Measurements from ENCODE around the gene FBXO10.
"Not testable (repeated sequence)": the region's sequence is repeated elsewhere in the genome, so short reads cannot be mapped to it uniquely, and the experiment has no call there.

Gene FBXO10

DNA sequence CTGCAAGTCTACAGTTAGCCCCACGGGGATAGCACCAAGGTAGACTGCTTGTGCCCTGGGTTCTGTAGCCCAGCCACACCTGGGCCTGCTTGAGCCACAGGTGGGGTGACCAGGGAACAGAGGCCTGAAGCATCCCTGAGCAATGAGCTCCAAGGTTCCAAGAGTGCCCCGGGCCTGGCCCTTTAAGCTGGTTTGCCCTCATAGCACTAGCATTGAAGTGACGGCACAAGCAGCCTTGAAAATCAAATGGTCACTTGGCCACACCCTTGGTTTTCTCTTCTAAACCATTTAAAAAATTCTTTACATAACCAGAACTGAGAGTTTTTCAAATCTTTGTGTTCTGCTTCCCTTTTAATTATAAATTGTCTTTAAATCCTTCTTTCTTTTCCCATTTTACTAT is 24.7 kb downstream of the FBXO10 start:
- DNase-seq (ENCODE audit: low read depth): no peak

DNA sequence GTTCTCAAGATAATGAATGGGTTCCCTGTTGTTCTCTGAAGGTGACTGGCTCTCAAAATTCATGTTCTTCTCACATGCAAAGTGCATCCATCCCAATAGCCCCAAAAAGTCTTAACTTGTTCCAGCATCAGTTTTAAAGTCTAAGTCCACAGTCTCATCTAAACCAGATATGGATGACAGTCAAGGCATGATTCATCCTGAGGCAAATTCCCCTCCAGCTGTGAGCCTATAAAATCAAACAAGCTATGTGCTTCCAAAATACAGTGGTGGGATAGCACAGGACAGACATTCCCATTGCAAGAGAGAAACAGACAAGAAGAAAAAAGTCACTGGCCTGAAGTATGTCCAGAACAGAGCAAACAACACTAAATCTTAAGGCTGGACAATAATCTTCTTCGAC is 25.4 kb downstream of the FBXO10 start:
- no peak for DNase-seq (ENCODE audit: low read depth)

DNA sequence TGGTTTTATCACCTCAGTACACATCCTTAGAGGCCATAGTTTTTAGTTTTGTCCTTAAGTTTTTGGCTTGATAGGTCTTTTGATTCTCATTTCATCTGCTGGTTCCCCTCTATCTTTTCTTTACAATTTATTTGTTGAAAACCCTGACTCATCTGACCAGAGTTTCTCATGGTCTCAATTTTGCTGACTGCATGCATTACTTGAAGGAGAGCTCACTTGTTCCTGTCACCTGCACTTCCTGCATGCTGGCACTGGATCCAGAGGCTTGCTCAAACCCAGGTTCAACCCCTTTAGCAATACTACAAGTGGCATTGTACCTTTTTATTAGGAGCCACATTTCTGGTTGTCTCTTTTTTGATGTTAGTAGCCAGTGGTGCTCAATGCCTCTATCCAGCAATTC is 26.7 kb downstream of the FBXO10 start:
- DNase-seq (ENCODE audit: low read depth): no peak

DNA sequence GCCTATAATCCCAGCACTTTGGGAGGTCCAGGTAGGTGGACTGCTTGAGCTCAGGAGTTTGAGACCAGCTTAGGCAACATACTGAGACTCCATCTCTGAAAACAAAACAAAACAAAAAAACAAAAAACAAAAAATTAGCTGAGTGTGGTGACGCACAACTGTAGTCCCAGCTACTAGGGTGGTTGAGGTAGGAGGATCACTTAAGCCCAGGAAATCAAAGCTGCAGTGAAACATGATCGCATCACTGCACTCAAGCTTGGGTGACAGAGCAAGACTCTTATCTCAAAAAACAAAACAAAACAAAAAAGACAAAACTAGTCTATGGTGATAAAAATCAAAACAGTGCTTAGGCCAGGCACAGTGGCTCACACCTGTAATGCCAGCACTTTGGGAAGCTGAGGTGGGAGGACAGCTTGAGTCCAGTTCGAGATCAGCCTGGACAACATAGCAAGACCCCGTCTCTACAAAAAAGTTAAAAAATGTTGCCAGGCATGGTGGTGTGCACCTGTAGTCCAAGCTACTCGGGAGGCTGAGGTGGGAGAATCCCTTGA is 28.8 kb downstream of the FBXO10 start:
- no peak for DNase-seq (ENCODE audit: low read depth)

DNA sequence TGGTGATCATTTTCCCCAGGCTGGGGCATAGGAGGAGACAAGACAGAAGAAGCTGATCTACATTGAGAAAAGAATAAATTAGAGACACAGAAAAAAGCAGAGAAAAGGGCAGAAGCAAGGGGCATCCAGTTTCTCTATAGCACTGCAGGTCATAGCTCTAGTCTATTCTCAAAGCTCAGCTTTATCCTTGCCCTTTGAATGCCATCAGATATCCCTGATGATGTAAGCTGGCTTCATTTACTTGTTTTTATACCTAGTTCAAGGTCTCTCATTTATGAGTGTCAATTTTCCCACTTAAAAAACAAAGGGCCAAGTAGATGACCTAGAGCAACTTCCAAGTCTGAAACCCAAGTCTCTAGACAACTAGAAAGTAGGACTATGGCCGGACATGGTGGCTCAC is 32.7 kb downstream of the FBXO10 start:
- no peak for DNase-seq (ENCODE audit: low read depth)

DNA sequence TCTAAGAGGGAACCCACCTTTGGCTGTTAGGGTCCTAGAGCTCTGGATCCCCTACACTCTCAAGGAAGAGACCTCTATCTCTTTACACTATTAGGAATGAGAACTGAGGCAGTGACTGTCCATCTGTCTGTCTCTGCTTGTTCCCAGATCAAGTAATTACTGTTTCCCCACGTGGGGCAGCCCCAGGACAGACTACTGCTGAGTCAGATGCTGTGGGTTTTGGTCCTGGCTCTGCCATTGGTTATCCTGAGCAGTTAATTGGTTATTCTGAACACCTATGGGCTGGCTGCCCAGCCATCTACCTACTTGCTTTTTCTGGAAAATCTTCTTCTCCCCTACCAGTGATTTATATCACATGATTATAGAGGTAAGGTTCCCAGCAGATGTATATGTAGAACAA is 33.3 kb downstream of the FBXO10 start:
- no peak for DNase-seq (ENCODE audit: low read depth)

DNA sequence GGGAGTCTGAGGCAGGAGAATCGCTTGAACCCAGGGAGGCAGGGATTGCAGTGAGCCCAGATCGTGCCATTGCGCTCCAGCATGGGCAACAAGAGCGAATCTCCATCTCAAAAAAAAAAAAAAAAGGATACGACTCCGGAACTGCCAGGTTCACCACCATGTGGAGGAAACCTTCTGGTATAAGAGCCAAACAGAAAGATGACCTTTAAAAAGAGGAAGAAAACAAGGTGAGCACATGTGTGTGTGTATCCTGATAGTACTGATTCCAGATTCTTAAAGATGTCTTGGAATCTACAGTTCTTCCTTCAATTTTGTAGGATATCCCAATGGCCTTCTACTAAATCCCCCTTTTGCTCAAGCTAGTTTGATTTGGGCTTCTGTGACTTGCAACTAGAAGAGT is 33.7 kb downstream of the FBXO10 start:
- no peak for DNase-seq (ENCODE audit: low read depth)

DNA sequence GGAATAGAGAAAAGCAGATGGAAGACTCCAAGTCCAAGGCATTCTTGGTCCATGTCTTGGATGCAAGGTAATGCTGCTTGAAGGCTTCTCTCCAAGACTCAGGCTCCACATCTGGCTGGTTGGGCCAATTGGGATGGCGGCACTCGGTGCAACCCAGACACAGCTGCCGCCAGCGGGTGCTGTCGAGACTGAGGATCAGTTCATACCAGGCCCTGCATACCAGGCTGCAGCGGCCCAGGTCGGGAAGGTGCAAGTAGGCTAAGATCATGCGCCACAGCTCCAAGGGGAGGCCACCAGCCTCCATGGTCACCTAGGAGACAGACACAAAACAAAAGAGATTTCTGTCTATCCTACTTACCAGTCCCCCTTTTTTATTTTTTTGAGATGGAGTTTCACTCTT is 34.7 kb downstream of the FBXO10 start:
- no peak for DNase-seq (ENCODE audit: low read depth)

DNA sequence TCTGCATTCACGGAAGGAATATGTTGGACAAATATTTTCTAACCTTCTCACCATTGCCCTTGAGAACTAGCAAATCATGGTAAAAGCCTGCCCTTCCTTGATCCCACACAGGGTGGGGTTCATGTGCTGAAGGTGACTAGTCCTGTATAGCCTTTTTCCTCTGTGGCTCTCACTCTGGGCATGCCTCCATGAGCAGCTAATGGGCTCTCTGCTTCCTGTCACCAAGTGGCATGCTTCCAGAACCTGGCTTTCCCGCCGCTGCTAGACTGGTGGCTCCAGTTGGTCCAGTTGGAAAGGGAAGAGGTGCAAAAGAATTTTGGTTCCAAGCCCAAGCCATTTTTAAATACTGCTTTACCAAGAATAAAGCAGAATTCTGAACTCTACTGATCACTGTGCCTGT is 35.5 kb downstream of the FBXO10 start:
- no peak for DNase-seq (ENCODE audit: low read depth)

DNA sequence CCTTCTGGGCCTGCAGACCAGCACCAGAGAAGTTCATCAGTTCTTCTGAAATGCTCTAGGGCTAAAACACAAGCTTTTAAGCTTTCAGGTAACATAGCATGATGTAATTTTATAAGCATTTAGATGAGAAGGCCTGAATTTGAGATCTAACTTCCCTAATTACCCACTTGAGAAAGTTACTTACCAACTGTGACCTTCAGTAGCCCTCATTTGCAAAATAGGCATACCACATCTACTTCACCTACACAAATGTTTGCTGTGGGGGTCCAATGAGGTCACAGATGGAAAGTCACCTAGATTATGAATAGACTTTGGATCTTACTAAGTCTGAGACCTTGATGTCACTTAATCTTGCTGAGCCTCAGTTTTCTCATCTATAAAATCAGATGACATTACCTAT is 36.5 kb downstream of the FBXO10 start:
- DNase-seq (ENCODE audit: low read depth): no peak

DNA sequence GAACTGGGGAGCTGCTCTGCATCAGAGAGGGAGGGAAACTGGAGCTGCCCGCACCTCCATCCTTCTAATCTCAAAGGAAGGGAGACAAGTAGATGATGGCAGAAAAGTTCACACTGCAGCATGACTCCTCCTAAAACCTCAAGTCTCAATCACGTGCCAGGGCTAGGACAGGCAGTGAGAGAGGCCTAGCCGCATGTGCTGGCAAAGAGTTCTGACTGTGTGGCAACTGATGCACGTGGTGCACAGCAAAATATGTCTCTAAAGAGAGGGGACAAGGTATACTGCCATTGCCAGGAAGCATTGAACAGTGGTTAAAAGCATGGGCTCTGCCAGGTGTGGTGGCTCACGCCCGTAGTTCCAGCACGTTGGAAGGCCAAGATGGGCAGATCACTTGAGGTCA is 38.1 kb downstream of the FBXO10 start:
- DNase-seq (ENCODE audit: low read depth): no peak

DNA sequence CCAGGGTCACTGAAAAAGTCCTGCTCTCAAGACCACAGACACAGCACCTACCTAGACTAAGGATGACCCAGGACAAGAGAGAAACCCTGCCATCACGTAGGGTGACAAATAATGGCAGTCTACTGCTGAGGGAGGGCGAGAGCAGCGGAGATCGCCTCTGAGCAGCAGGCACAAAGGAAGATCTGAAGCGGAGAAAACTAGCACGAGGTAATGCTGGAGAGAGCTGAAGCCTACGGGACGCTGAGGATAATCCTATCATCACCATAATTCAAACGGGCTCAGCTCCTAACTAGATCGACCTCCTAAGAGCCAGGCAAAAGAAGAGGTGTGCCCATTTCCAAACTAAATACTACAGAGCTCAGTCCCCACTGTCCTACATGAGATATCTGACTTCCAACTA is 41.3 kb downstream of the FBXO10 start:
- no peak for DNase-seq (ENCODE audit: low read depth)

DNA sequence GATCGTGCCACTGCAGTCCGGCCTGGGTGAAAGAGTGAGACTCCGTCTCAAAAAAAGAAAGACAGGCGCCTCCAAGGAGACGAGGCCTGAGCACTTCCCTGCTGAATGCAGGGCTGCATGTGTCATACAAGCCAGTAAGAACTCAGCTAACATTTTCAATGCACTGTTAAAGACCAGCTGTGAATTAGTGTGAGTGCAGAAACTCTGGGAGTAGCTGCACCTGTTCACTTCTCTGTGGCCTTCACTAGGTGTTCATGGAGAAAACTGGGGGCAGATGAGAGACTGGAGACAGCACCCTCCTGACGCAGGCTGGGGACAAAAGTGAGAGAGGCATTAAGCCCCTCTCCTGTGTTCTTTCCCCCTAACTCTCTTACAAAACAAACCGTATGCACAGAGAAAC is 41.8 kb downstream of the FBXO10 start:
- DNase-seq (ENCODE audit: low read depth): no peak

DNA sequence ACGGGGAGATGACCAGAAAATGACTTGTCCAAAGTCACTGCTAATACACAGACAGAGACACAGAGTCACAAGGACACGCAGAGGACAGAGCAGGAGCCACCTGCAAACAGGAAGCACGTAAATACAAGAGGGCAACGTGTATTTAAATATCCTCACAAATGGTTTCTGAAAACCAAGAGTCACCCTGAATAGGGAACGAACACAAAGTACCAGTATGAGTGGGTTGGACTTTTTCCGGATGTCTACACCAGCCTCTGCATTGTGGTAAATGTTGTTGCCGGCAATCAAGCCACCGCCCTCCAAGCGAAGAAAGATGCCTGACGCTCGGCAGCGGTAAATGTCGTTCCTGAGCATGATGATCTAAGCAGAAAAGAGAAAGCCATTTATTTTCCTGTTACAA is 44.5 kb downstream of the FBXO10 start:
- no peak for DNase-seq (ENCODE audit: low read depth)

DNA sequence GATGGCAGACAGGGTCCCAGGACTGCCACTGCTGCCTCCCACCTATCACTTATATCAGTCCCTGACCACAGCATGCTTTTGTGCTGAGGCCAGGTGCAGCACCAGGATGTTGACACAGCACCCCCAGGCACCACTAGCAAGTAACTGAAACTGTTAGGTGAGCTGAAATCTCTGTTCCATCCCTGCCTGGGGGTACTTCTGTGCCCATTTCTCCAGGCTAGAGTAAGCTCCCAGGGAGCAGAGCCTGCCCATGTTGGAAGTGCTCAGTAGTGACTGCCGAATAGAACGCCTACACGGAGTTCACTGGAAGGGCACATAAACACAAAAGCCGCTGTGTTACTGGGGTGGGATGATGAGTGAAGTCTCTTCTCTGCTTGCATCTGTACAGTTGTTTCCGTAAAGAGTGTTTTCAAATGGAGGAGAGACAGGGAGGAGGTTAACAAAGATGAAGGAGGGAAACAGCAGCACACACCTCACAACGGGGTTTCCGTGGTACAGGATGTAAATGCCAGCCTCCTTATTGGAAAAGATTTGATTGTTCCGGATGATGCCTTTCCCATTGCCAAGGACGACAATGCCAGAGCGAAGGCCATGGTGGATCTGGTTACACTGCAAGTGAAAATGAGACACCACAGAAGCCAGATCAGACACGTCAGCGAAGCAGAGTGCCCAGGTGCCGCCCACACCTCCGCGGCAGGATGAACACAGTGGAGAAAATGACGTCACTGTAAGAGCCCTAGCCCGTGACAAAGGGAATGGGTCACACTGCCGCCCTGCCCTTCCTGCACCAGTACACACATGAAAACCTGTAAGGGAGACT is 47.3 kb downstream of the FBXO10 start:
- no peak for DNase-seq (ENCODE audit: low read depth)

DNA sequence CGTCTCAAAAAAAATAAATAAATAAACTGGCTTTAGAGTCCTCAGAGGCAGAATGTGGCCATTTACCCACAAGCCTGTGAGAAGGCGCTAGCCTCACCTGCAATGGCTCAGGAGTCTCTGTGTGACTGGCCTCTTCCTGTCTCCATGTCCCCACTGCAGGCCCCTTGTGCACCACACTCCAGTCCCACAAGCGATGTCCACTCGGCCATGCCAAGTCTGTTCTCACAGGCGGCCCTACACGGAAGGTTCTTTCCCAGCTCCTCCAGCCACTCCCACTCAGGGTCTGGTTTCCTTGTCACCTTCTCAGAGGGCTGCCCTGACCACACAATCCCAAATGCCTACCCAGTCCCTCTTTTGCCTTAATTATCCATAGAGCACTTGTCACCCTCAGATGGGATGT is 52.3 kb downstream of the FBXO10 start:
- no peak for DNase-seq (ENCODE audit: low read depth)

DNA sequence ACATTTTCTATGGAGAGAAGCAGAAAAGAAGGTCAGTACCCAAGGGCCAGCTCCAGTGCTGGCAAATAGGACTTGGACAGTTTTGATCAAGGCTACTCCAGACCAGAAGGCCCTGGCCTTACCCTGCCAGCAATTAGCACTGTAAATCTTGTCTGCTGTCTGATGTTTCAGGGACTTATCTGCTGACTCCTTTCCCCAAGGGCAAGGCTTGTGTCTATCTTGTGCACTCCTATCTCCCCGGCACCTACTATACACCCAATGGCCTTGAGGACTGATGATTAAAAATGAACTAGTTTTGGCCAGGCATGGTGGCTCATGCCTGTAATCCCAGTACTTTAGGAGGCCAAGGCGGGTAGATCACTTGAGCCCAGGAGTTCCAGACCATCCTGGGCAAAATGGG is 53.2 kb downstream of the FBXO10 start:
- no peak for DNase-seq (ENCODE audit: low read depth)

DNA sequence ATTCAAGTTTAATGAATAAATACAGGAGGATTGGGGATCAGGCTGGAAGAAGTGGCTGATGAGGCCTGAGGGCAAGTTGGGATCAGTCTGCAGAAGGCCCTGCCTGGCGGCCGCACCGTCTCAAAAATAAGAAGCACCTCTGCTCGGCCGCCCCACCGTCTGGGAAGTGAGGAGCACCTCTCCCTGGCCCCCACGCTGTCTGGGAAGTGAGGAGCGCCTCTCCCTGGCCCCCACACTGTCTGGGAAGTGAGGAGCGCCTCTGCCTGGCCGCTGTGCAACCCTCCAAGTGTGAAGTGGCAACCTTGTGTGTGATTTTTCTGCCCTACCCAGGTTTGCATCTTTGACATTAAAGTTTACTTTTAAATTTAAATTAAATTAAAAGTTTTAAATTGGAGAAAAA is 55.1 kb downstream of the FBXO10 start:
- no peak for DNase-seq (ENCODE audit: low read depth)

DNA sequence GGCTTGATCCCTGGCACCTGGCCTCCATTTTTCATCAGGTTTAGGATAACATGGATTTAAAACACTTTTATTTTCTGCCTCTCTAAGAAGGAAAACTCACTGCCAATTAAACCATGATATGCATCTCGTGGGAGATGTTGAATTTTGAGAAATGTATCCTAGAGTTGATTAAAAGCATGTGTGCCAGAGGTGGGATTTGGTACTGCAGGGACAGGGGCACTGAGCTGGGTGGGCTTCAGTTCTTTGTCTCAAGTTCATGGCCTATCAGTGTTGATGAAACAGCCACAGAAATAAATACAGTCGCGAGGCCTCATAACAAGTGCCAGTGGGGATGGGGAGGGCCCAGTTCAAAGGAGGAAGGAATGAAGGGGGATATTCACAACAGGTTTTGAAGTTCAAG is 55.5 kb downstream of the FBXO10 start:
- no peak for DNase-seq (ENCODE audit: low read depth)

DNA sequence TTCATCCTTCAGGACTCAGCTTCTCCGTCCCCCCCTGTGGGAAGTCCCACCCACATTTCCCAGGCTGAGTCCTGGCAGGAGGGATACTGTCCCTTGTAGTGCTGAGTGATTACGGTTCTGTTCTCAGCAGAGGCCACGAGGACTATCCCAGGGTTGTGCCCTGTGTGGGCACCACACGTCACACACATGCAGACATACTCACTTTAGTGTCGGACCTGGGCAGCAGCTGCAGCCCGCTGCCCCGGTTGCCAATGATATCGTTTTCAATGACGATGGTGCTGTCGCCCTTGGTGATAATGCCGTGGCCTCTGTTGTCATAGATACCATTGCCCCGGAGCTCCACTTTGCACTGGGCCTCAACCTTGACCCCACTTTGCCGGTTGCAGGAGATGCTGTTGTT is 58.3 kb downstream of the FBXO10 start:
- DNase-seq (ENCODE audit: low read depth): no peak

DNA sequence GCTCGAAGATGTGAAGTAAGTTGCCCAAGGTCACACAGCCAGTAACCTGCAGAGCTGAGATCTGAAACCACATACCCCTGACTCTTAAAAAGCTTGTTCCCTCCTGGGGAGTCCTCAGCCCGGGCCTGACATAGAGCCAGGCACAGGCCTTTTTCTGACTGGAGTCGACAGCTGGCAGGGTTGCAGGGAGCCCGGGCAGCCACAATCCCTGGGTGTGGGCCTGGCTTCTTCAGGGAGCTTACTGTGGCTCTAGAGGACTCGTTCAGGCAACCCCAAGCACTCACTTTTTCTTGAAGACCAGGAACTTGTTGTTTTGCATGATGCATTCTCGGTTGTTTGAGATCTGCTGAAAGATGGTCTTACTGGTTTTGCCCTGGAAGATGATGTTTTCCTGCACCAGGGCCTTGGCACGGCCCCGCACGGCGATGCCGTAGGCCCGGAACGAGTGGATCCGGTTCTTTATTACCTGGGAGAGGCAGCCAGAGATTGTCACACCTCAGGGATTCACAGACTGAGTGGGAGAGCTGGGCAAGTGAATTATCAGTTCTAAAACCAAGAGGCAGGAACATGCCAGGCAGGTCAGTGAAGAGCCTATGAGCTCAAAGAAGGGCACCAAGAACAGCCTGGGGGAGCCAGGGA is 60.4 kb downstream of the FBXO10 start:
- no peak for DNase-seq (ENCODE audit: low read depth)

DNA sequence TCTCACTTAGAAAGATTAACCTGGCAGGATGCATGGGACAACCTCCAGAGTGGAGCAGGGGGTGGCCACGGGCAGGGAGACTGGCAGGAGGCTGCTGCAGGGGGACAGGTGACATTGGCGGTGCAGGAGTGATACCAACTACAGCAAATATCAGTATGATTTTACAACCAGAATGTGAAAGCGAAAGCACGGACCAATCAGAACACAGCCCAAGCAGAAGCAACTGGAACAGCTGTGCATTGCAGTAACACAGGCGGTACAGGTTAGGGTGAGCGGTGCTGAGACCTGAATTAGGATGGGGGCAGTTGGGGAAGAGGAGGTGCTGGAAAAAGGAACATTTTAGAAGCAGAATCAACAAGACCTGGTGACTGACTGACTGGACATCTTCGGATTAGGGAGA is 61.2 kb downstream of the FBXO10 start:
- no peak for DNase-seq (ENCODE audit: low read depth)

DNA sequence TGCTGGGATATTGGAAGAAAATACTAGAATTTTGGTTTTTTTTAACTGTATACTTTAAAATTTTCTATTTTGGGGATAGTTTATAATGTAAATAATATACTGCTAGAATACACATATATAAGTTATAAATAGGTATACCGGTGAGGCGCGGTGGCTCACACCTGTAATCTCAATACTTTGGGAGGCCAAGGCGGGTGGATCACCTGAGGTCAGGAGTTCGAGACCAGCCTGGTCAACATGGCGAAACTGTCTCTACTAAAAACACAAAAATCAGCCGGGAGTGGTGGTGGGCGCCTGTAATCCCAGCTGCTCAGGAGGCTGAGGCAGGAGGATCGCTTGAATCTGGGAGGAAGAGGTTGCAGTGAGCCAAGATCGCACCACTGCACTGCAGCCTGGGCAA is 61.8 kb downstream of the FBXO10 start:
- DNase-seq (ENCODE audit: low read depth): not testable (repeated sequence)

DNA sequence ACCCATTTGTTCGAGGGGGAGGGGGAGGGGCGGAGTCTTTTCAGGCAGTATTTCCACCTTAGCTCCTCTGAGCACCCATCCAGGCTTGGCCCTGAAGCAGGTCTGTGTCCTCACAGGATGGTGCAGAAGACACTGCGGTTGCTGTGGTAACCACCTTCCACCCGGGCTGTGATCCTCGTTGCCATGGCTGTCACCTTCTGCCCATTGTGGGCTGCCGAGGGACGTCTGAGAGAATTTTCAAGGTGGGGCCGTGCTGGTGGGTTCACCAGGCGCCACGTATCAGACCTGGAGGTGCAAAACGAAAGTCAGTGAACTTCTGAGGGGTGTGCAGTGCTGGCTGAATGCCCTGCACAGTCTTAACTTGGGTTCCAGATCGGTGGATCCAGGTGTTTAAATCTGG is 63.7 kb downstream of the FBXO10 start:
- DNase-seq (ENCODE audit: low read depth): no peak

All from stimulated activated CD8-positive, alpha-beta memory T cell treated with anti-CD3 and anti-CD28 coated beads, Interleukin-15, amount 100 ng/mL, for 24 hours (primary cell).